SK-N-SH (cell line): ENCODE results near the gene DEFB126. TPM values are rescaled to one million over a fixed set of nuclear protein-coding genes. Genes with fewer than 3 reads are reported as not detected.

Source experiments
- CTCF ChIA-PET: fragments of 300-600, 350-600 bp; formaldehyde crosslinking; extraction: SDS; loops from one replicate; lab custom pipeline; 2021; lab: Yijun Ruan, JAX
- POLR2A ChIA-PET: fragments of 350-600 bp; sonication (Branson Sonifier 250); formaldehyde crosslinking; extraction: SDS; loops from one replicate; lab custom pipeline; 2020; ENCODE audit warnings: antibody characterized with exemption, inconsistent platforms; lab: Yijun Ruan, JAX
- DNase-seq: peaks from one replicate; pipeline ENCODE4 v3.0.0; 2012
- H2AFZ ChIP-seq: fragments of 200-600 bp; sonication (generic); 2 replicates; pipeline ENCODE4 v1.8.1; 2016; ENCODE audit warnings: antibody characterized with exemption, mild to moderate bottlenecking, low read depth
- H3F3A ChIP-seq: fragments of 200-600 bp; sonication (generic); replicated peaks from 2 replicates; pipeline ENCODE3; 2016; ENCODE audit warnings: antibody characterized with exemption, mild to moderate bottlenecking; ENCODE audit not compliant: insufficient read depth
- H3K27ac ChIP-seq, 2 experiments: fragments of 200-500 bp in 1 of 2; fragments of 200-600 bp in 1 of 2; sonication (Bioruptor generic) in 1 of 2; sonication (generic), shearing (Covaris generic) in 1 of 2; 2 replicates each; pipeline versions ENCODE4 v1.5.1 to v1.6.1; 2014 to 2016; ENCODE audit warnings: low read depth in 2 of 2, inconsistent platforms in 1 of 2, low read length in 1 of 2, mild to moderate bottlenecking in 1 of 2, mixed read lengths in 1 of 2
- H3K27me3 ChIP-seq: fragments of 200-600 bp; sonication (generic), shearing (Covaris generic); 2 replicates; pipeline ENCODE4 v1.6.1; 2016; ENCODE audit warnings: mixed run types; ENCODE audit not compliant: insufficient read depth
- H3K36me3 ChIP-seq, 2 experiments: fragments of 200-500 bp in 1 of 2; fragments of 200-600 bp in 1 of 2; sonication (Bioruptor generic) in 1 of 2; sonication (generic) in 1 of 2; replicated peaks in 1 of 2; 2 replicates each; pipeline versions ENCODE3 to v1.5.1; 2014 to 2016; ENCODE audit warnings: low read length in 1 of 2, mild to moderate bottlenecking in 1 of 2; ENCODE audit not compliant: insufficient read depth in 2 of 2, control insufficient read depth in 1 of 2
- H3K4me1 ChIP-seq, 2 experiments: fragments of 200-500 bp in 1 of 2; fragments of 200-600 bp in 1 of 2; sonication (Bioruptor generic) in 1 of 2; sonication (generic), shearing (Covaris generic) in 1 of 2; 2 replicates each; pipeline versions ENCODE4 v1.5.1 to v1.6.1; 2014 to 2016; ENCODE audit warnings: low read depth in 1 of 2, low read length in 1 of 2, mixed run types in 1 of 2; ENCODE audit not compliant: insufficient read depth in 2 of 2, control insufficient read depth in 1 of 2
- H3K4me2 ChIP-seq: fragments of 200-600 bp; sonication (generic), shearing (Covaris generic); 2 replicates; pipeline ENCODE4 v1.6.1; 2017; ENCODE audit warnings: mixed run types
- H3K4me3 ChIP-seq, 2 experiments: fragments of 200-500 bp in 1 of 2; fragments of 200-600 bp in 1 of 2; sonication (Bioruptor generic) in 1 of 2; sonication (generic), shearing (Covaris generic) in 1 of 2; 2 replicates each; pipeline versions ENCODE4 v1.5.1 to v1.8.1; 2014 to 2016; ENCODE audit warnings: low read depth in 2 of 2, inconsistent platforms in 1 of 2, low read length in 1 of 2, mild to moderate bottlenecking in 1 of 2, mixed read lengths in 1 of 2, moderate library complexity in 1 of 2
- H3K79me2 ChIP-seq: fragments of 200-600 bp; sonication (generic); 2 replicates; pipeline ENCODE4 v1.8.1; 2017; ENCODE audit warnings: mild to moderate bottlenecking; ENCODE audit not compliant: insufficient read depth
- H3K9ac ChIP-seq: fragments of 200-600 bp; sonication (generic); 2 replicates; pipeline ENCODE4 v1.6.1; 2017; ENCODE audit warnings: mixed run types
- H3K9me2 ChIP-seq: fragments of 200-600 bp; sonication (generic); 2 replicates; pipeline ENCODE4 v1.6.1; 2017; ENCODE audit warnings: mixed run types
- H3K9me3 ChIP-seq: fragments of 200-600 bp; sonication (generic); 2 replicates; pipeline ENCODE4 v1.6.1; 2017; ENCODE audit warnings: mixed run types, mild to moderate bottlenecking, moderate library complexity
- H4K20me1 ChIP-seq: fragments of 200-600 bp; sonication (generic); 2 replicates; pipeline ENCODE4 v1.6.1; 2017; ENCODE audit warnings: mild to moderate bottlenecking, mixed run types; ENCODE audit not compliant: insufficient read depth
- EP300 ChIP-seq, 2 experiments: IDR thresholded peaks; 2 replicates each; pipeline versions ENCODE4 v1.4.0 to v1.6.1; 2012; ENCODE audit warnings: borderline replicate concordance in 1 of 2, low read depth in 1 of 2, low read length in 1 of 2
- FOXM1 ChIP-seq: IDR thresholded peaks from 2 replicates; pipeline ENCODE4 v1.4.0; 2012; ENCODE audit warnings: low read depth, mild to moderate bottlenecking
- NRF1 ChIP-seq: IDR thresholded peaks from 2 replicates; pipeline ENCODE4 v1.6.1; 2012; ENCODE audit warnings: low read depth, mild to moderate bottlenecking, low read length
- POLR2AphosphoS5 ChIP-seq: IDR thresholded peaks from 2 replicates; pipeline ENCODE4 v1.6.1; 2012; ENCODE audit warnings: low read depth, low read length
- RFX5 ChIP-seq: IDR thresholded peaks from 2 replicates; pipeline ENCODE4 v1.6.1; 2012; ENCODE audit warnings: mild to moderate bottlenecking, improper control_type of control experiment, low read length
- RXRA ChIP-seq: IDR thresholded peaks from 2 replicates; pipeline ENCODE4 v1.4.0; 2012; ENCODE audit warnings: low read depth, mild to moderate bottlenecking, borderline replicate concordance
- SIN3A ChIP-seq: IDR thresholded peaks from 2 replicates; pipeline ENCODE4 v1.6.1; 2012; ENCODE audit warnings: low read depth, mild to moderate bottlenecking, low read length, moderate library complexity, borderline replicate concordance
- SMC3 ChIP-seq: IDR thresholded peaks from 2 replicates; pipeline ENCODE4 v1.6.1; 2012; ENCODE audit warnings: low read depth, low read length, improper control_type of control experiment
- TAF1 ChIP-seq: IDR thresholded peaks from 2 replicates; pipeline ENCODE4 v1.6.1; 2012; ENCODE audit warnings: low read depth, mild to moderate bottlenecking, low read length, moderate library complexity, borderline replicate concordance
- TCF12 ChIP-seq: IDR thresholded peaks from 2 replicates; pipeline ENCODE4 v1.4.0; 2012
- YY1 ChIP-seq: IDR thresholded peaks from 2 replicates; pipeline ENCODE4 v1.4.0; 2012; ENCODE audit warnings: low read depth, mild to moderate bottlenecking
- WGBS: methylation state at CpG from one replicate; pipeline ENCODE4 v1.1.6; 2017; ENCODE audit warnings: low lambda C conversion rate; 5-methylcytosine and 5-hydroxymethylcytosine counted together
- polyA plus RNA-seq, 3 experiments: library from polyadenylated mRNA; depleted of rRNA; stranded (reverse); fragments of >200 nt; gene quantifications; 2 replicates each; pipeline ENCODE4 v1.2.3, GENCODE V29; 2012
- TF ChIP-seq, protein P1 (sequence below): IDR thresholded peaks from 2 replicates; pipeline ENCODE4 v1.4.0; 2012; ENCODE audit warnings: low read depth, borderline replicate concordance
- TF ChIP-seq, protein P2 (sequence below): fragments of 200-600 bp; sonication (generic); IDR thresholded peaks from 2 replicates; pipeline ENCODE4 v1.6.1; 2017; ENCODE audit warnings: antibody characterized with exemption, mild to moderate bottlenecking, moderate library complexity

The DEFB126 gene
- polyA plus RNA-seq, 1 of the 3 experiments (the other 2 are of a cell fraction): not detected

DNA sequence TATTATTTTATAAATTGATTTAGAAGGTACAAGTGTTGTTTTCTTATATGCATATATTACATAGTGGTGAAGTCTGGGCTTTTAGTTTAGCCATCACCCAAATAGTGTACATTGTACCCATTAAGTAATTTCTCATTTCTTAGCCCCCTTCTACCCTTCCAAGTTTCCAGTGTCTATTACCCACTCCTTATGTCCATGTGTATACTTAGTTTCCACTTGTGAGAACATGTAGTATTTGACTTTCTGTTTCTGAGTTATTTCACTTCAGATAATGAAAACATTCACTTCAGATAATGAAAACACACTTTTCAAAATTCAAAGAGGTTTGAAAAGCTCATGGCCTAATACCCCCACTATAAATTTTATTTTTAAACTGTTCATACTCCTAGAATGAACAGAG is 40.4 kb upstream of the DEFB126 start:
- Histone ChIP-seq H3K27ac (no peak overlapping the region), H3K9me2 (no peaks in the 10 kb centered on the region), H3K9me3 (no peaks in the 10 kb centered on the region), H3K4me1 (no peaks in the 10 kb centered on the region), H2AFZ (no peak overlapping the region), H3K27me3 (peaks cover 27% of the 10 kb centered on the region; the same call in 1 of the 2 replicates), H3F3A (no peaks in the 10 kb centered on the region), H4K20me1 (no peaks in the 10 kb centered on the region), H3K4me2 (no peak overlapping the region), H3K4me3 (no peak overlapping the region), H3K9ac (no peak overlapping the region), H3K36me3 (no peaks in the 10 kb centered on the region), H3K79me2 (no peaks in the 10 kb centered on the region)
- POLR2A ChIA-PET: no interaction called here
- CTCF ChIA-PET: interaction anchor here (1.4 kb wide), 1 partner anchor 16 kb away, joined by 4 read pairs; no protein-coding TSS in a partner anchor
- no peak for DNase-seq
- no peak for TF ChIP-seq RXRA
- no peak for TF ChIP-seq NRF1
- no peak for TF ChIP-seq POLR2AphosphoS5

DNA sequence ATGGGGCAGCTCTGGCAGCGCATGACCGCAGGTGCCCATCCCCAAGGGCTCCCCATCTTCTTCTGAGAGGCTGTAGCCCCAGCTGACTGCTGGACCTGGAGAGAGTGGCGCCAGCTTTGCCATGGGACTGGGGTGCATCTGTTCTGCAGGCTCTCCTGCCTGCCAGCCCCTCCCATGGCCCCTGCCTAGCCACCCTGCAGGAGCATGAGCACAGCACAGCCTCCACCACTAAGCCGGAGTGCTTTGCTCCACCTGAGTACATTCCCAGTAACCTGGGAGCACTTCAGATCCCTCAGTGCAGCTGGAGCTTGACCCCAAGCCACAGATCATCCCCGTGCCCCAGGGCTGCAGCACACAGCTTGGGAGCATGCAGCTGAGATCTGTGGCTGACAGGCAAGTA is 38.9 kb upstream of the DEFB126 start:
- Histone ChIP-seq H3K27ac (no peak overlapping the region), H3K36me3 (no peaks in the 10 kb centered on the region), H3K27me3 (peaks cover 27% of the 10 kb centered on the region; the same call in 1 of the 2 replicates), H3K79me2 (no peaks in the 10 kb centered on the region), H3K4me3 (no peak overlapping the region), H3F3A (no peaks in the 10 kb centered on the region), H3K4me2 (no peak overlapping the region), H3K9me2 (no peaks in the 10 kb centered on the region)
- no peak for DNase-seq
- CTCF ChIA-PET: interaction anchor here (0.9 kb wide), 1 partner anchor 15 kb away, joined by 3 read pairs; no protein-coding TSS in a partner anchor
- POLR2A ChIA-PET: no interaction called here
- WGBS: 0% methylated on average over 3 of the region's 5 CpGs
- TF ChIP-seq EP300 (IDR thresholded peaks at IDR 0.05; ENCODE audit: borderline replicate concordance in 1 of 2, low read depth in 1 of 2, low read length in 1 of 2) (no peak), SIN3A (no peak), TCF12 (no peak), YY1 (no peak), RFX5 (no peak), TAF1 (no peak), SMC3 (no peak), FOXM1 (no peak)
- TF ChIP-seq, protein P1, sequence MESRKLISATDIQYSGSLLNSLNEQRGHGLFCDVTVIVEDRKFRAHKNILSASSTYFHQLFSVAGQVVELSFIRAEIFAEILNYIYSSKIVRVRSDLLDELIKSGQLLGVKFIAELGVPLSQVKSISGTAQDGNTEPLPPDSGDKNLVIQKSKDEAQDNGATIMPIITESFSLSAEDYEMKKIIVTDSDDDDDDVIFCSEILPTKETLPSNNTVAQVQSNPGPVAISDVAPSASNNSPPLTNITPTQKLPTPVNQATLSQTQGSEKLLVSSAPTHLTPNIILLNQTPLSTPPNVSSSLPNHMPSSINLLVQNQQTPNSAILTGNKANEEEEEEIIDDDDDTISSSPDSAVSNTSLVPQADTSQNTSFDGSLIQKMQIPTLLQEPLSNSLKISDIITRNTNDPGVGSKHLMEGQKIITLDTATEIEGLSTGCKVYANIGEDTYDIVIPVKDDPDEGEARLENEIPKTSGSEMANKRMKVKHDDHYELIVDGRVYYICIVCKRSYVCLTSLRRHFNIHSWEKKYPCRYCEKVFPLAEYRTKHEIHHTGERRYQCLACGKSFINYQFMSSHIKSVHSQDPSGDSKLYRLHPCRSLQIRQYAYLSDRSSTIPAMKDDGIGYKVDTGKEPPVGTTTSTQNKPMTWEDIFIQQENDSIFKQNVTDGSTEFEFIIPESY: no peak
- TF ChIP-seq, protein P2, sequence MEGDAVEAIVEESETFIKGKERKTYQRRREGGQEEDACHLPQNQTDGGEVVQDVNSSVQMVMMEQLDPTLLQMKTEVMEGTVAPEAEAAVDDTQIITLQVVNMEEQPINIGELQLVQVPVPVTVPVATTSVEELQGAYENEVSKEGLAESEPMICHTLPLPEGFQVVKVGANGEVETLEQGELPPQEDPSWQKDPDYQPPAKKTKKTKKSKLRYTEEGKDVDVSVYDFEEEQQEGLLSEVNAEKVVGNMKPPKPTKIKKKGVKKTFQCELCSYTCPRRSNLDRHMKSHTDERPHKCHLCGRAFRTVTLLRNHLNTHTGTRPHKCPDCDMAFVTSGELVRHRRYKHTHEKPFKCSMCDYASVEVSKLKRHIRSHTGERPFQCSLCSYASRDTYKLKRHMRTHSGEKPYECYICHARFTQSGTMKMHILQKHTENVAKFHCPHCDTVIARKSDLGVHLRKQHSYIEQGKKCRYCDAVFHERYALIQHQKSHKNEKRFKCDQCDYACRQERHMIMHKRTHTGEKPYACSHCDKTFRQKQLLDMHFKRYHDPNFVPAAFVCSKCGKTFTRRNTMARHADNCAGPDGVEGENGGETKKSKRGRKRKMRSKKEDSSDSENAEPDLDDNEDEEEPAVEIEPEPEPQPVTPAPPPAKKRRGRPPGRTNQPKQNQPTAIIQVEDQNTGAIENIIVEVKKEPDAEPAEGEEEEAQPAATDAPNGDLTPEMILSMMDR: no peak
- TF ChIP-seq, all 33 proteins: peak for 0
- Histone ChIP-seq H3K9ac (no peak overlapping the region), H3K4me1 (no peaks in the 10 kb centered on the region), H3K9me3 (no peaks in the 10 kb centered on the region), H4K20me1 (no peaks in the 10 kb centered on the region), H2AFZ (no peak overlapping the region)
